Frontal cortex (tissue), 1 donor: ENCODE measurements around the gene TEK. TPM values are rescaled to one million over a fixed set of nuclear protein-coding genes. Genes with fewer than 3 reads are reported as not detected.

Experiments used
- small RNA-seq: library from RNA; depleted of rRNA; stranded (forward); fragments of <200 nt; gene quantifications from one replicate; pipeline ENCODE3, GENCODE V24; 2014
- total RNA-seq: library from RNA; depleted of rRNA; stranded (reverse); fragments of >200 nt; gene quantifications from one replicate; pipeline ENCODE4 v1.2.3, GENCODE V29; 2014

The TEK gene
- total RNA-seq, 1 donor from 2014 or later = 6.9 TPM

Small RNA genes within 50 kb of the gene (small RNA-seq; reads per million reads assigned to genes)
- not detected for gene AL355433.1
- gene RNA5SP280 = not detected

Other genes starting within 250 kb of the TEK start
- gene CAAP1, start 216.4 kb upstream of the TEK start, total RNA-seq = 23.6 TPM
- gene PLAA, start 162.0 kb upstream of the TEK start, total RNA-seq = 49.3 TPM
- gene IFT74, start 152.8 kb upstream of the TEK start, total RNA-seq = 17.5 TPM
- gene LRRC19, start 103.6 kb upstream of the TEK start, total RNA-seq = not detected
- 1.6 TPM for gene EQTN, start 187.9 kb downstream of the TEK start, total RNA-seq